OCI-LY1 (cell line): Measurements from ENCODE around the gene FKBP10.
A peak's percentile ranks its signal among the peaks of the same experiment; 100 is the strongest.

Experiments
- CTCF ChIP-seq: fragments of 200-600 bp; sonication (generic), shearing (Covaris generic); IDR thresholded peaks from 2 replicates; pipeline ENCODE4 v1.5.1; 2017; ENCODE audit warnings: mild to moderate bottlenecking, antibody characterized with exemption, low read length, moderate library complexity, mixed read lengths
- EZH2 ChIP-seq: fragments of 200-600 bp; sonication (generic), shearing (Covaris generic); IDR thresholded peaks from 2 replicates; pipeline ENCODE4 v1.8.0; 2017; ENCODE audit warnings: borderline replicate concordance, mixed run types, mild to moderate bottlenecking, antibody characterized with exemption, low read length, moderate library complexity, mixed read lengths

- no peak for TF ChIP-seq EZH2
- peak; percentile 6; the same call in 1 of the 2 replicates for TF ChIP-seq CTCF
These were observed 51.7 kb downstream of the FKBP10 start for GRCh38 chr17:41864498-41864835.
